ENCODE results near the gene SVIL.

SVIL gene

GRCh38 chr10:29667191-29667590, 32.4 kb upstream of the SVIL start:
- Histone ChIP-seq H3K9me3 (ENCODE audit: control insufficient read depth, insufficient read depth, low read length) (no peaks in the 10 kb centered on the region), H3K4me1 (ENCODE audit: control insufficient read depth, insufficient read depth, low read length) (peaks cover 5% of the 10 kb centered on the region), H3K36me3 (ENCODE audit: control insufficient read depth, insufficient read depth, low read length) (no peaks in the 10 kb centered on the region), H3K9ac (ENCODE audit: low read depth, low read length) (no peak overlapping the region), H3K27me3 (ENCODE audit: control insufficient read depth, insufficient read depth, low read length) (no peaks in the 10 kb centered on the region), H3K4me3 (ENCODE audit: low read depth, low read length) (no peak overlapping the region)

- Histone ChIP-seq H3K4me1 (ENCODE audit: control insufficient read depth, insufficient read depth, low read length) (peaks cover 5% of the 10 kb centered on the region), H3K36me3 (ENCODE audit: control insufficient read depth, insufficient read depth, low read length) (no peaks in the 10 kb centered on the region), H3K9ac (ENCODE audit: low read depth, low read length) (no peak overlapping the region), H3K9me3 (ENCODE audit: control insufficient read depth, insufficient read depth, low read length) (no peaks in the 10 kb centered on the region), H3K4me3 (ENCODE audit: low read depth, low read length) (no peak overlapping the region), H3K27me3 (ENCODE audit: control insufficient read depth, insufficient read depth, low read length) (no peaks in the 10 kb centered on the region)
Observed at GRCh38 chr10:29666201-29666600, 31.4 kb upstream of the SVIL start.

- Histone ChIP-seq H3K36me3 (ENCODE audit: control insufficient read depth, insufficient read depth, low read length) (no peaks in the 10 kb centered on the region), H3K27me3 (ENCODE audit: control insufficient read depth, insufficient read depth, low read length) (no peaks in the 10 kb centered on the region), H3K9ac (ENCODE audit: low read depth, low read length) (no peak overlapping the region), H3K4me3 (ENCODE audit: low read depth, low read length) (no peak overlapping the region), H3K4me1 (ENCODE audit: control insufficient read depth, insufficient read depth, low read length) (peaks cover 11% of the 10 kb centered on the region), H3K9me3 (ENCODE audit: control insufficient read depth, insufficient read depth, low read length) (no peaks in the 10 kb centered on the region)
Observed at GRCh38 chr10:29663718-29664117, 28.9 kb upstream of the SVIL start.

- Histone ChIP-seq H3K4me1 (ENCODE audit: control insufficient read depth, insufficient read depth, low read length) (peaks cover 7% of the 10 kb centered on the region), H3K9me3 (ENCODE audit: control insufficient read depth, insufficient read depth, low read length) (no peaks in the 10 kb centered on the region), H3K9ac (ENCODE audit: low read depth, low read length) (no peak overlapping the region), H3K36me3 (ENCODE audit: control insufficient read depth, insufficient read depth, low read length) (no peaks in the 10 kb centered on the region), H3K27me3 (ENCODE audit: control insufficient read depth, insufficient read depth, low read length) (no peaks in the 10 kb centered on the region), H3K4me3 (ENCODE audit: low read depth, low read length) (no peak overlapping the region)
Observed at GRCh38 chr10:29658984-29659965, 24.5 kb upstream of the SVIL start.

GRCh38 chr10:29657719-29658274, 23.0 kb upstream of the SVIL start:
- Histone ChIP-seq H3K4me3 (ENCODE audit: low read depth, low read length) (no peak overlapping the region), H3K4me1 (ENCODE audit: control insufficient read depth, insufficient read depth, low read length) (peaks cover 7% of the 10 kb centered on the region), H3K27me3 (ENCODE audit: control insufficient read depth, insufficient read depth, low read length) (no peaks in the 10 kb centered on the region), H3K36me3 (ENCODE audit: control insufficient read depth, insufficient read depth, low read length) (no peaks in the 10 kb centered on the region), H3K9me3 (ENCODE audit: control insufficient read depth, insufficient read depth, low read length) (no peaks in the 10 kb centered on the region), H3K9ac (ENCODE audit: low read depth, low read length) (no peak overlapping the region)

- Histone ChIP-seq H3K27me3 (ENCODE audit: control insufficient read depth, insufficient read depth, low read length) (no peaks in the 10 kb centered on the region), H3K4me3 (ENCODE audit: low read depth, low read length) (no peak overlapping the region), H3K36me3 (ENCODE audit: control insufficient read depth, insufficient read depth, low read length) (no peaks in the 10 kb centered on the region), H3K9me3 (ENCODE audit: control insufficient read depth, insufficient read depth, low read length) (no peaks in the 10 kb centered on the region), H3K9ac (ENCODE audit: low read depth, low read length) (no peak overlapping the region), H3K4me1 (ENCODE audit: control insufficient read depth, insufficient read depth, low read length) (peaks cover 7% of the 10 kb centered on the region)
Observed at GRCh38 chr10:29656451-29656992, 21.8 kb upstream of the SVIL start.

GRCh38 chr10:29652192-29652591, 17.4 kb upstream of the SVIL start:
- Histone ChIP-seq H3K9ac (ENCODE audit: low read depth, low read length) (no peak overlapping the region), H3K27me3 (ENCODE audit: control insufficient read depth, insufficient read depth, low read length) (no peaks in the 10 kb centered on the region), H3K4me3 (ENCODE audit: low read depth, low read length) (no peak overlapping the region), H3K36me3 (ENCODE audit: control insufficient read depth, insufficient read depth, low read length) (no peaks in the 10 kb centered on the region), H3K9me3 (ENCODE audit: control insufficient read depth, insufficient read depth, low read length) (no peaks in the 10 kb centered on the region), H3K4me1 (ENCODE audit: control insufficient read depth, insufficient read depth, low read length) (no peaks in the 10 kb centered on the region)

GRCh38 chr10:29651767-29652166, 17.0 kb upstream of the SVIL start:
- Histone ChIP-seq H3K4me1 (ENCODE audit: control insufficient read depth, insufficient read depth, low read length) (no peaks in the 10 kb centered on the region), H3K36me3 (ENCODE audit: control insufficient read depth, insufficient read depth, low read length) (no peaks in the 10 kb centered on the region), H3K9me3 (ENCODE audit: control insufficient read depth, insufficient read depth, low read length) (no peaks in the 10 kb centered on the region), H3K9ac (ENCODE audit: low read depth, low read length) (no peak overlapping the region), H3K27me3 (ENCODE audit: control insufficient read depth, insufficient read depth, low read length) (no peaks in the 10 kb centered on the region), H3K4me3 (ENCODE audit: low read depth, low read length) (no peak overlapping the region)

- H3K9me3 ChIP-seq (ENCODE audit: control insufficient read depth, insufficient read depth, low read length): no peaks in the 10 kb centered on the region
- H3K9ac ChIP-seq (ENCODE audit: low read depth, low read length): no peak overlapping the region
- no peaks in the 10 kb centered on the region for H3K36me3 ChIP-seq (ENCODE audit: control insufficient read depth, insufficient read depth, low read length)
- H3K4me1 ChIP-seq (ENCODE audit: control insufficient read depth, insufficient read depth, low read length): no peaks in the 10 kb centered on the region
- no peaks in the 10 kb centered on the region for H3K27me3 ChIP-seq (ENCODE audit: control insufficient read depth, insufficient read depth, low read length)
- no peak overlapping the region for H3K4me3 ChIP-seq (ENCODE audit: low read depth, low read length)
Observed at GRCh38 chr10:29650552-29650944, 15.8 kb upstream of the SVIL start.

- Histone ChIP-seq H3K4me1 (ENCODE audit: control insufficient read depth, insufficient read depth, low read length) (no peaks in the 10 kb centered on the region), H3K9ac (ENCODE audit: low read depth, low read length) (no peak overlapping the region), H3K9me3 (ENCODE audit: control insufficient read depth, insufficient read depth, low read length) (no peaks in the 10 kb centered on the region), H3K36me3 (ENCODE audit: control insufficient read depth, insufficient read depth, low read length) (no peaks in the 10 kb centered on the region), H3K27me3 (ENCODE audit: control insufficient read depth, insufficient read depth, low read length) (no peaks in the 10 kb centered on the region), H3K4me3 (ENCODE audit: low read depth, low read length) (no peak overlapping the region)
Observed at GRCh38 chr10:29649561-29650551, 15.1 kb upstream of the SVIL start.

- no peaks in the 10 kb centered on the region for H3K36me3 ChIP-seq (ENCODE audit: control insufficient read depth, insufficient read depth, low read length)
Observed at GRCh38 chr10:29648983-29649268, 14.2 kb upstream of the SVIL start.

More at GRCh38 chr10:29648983-29649268, 14.2 kb upstream of the SVIL start:
- Histone ChIP-seq H3K9ac (ENCODE audit: low read depth, low read length) (no peak overlapping the region), H3K9me3 (ENCODE audit: control insufficient read depth, insufficient read depth, low read length) (no peaks in the 10 kb centered on the region), H3K4me1 (ENCODE audit: control insufficient read depth, insufficient read depth, low read length) (peaks cover 3% of the 10 kb centered on the region), H3K27me3 (ENCODE audit: control insufficient read depth, insufficient read depth, low read length) (no peaks in the 10 kb centered on the region), H3K4me3 (ENCODE audit: low read depth, low read length) (no peak overlapping the region)
